ENCODE data around the gene ZNF639.

- no peak for TF ChIP-seq POLR2AphosphoS5 (IDR thresholded peaks at IDR 0.05; ENCODE audit: low read depth, low read length)
- TF ChIP-seq POLR2A (IDR thresholded peaks at IDR 0.05; ENCODE audit: low read depth, low read length), result no peak
- TF ChIP-seq SPI1 (IDR thresholded peaks at IDR 0.05; ENCODE audit: low read depth, low read length), result no peak
These were observed 53.6 kb downstream of the ZNF639 start for GRCh38 chr3:179376474-179376873.
